Osteocyte (in vitro differentiated cells): ENCODE results near the gene TUBA3E. TPM values are rescaled to one million over a fixed set of nuclear protein-coding genes. Genes with fewer than 3 reads are reported as not detected.
"Not testable (repeated sequence)": the region's sequence is repeated elsewhere in the genome, so short reads cannot be mapped to it uniquely, and the experiment has no call there.

Source experiments
- DNase-seq: peaks from one replicate; pipeline ENCODE4 v3.0.0; 2021; ENCODE audit warnings: mixed read lengths; ENCODE audit not compliant: unreplicated experiment; ENCODE audit errors: extremely low spot score
- H3K27ac Mint-ChIP-seq: one replicate; pipeline ENCODE4 v1.8.0; 2021; ENCODE audit warnings: mild to moderate bottlenecking, mixed read lengths; ENCODE audit not compliant: unreplicated experiment
- H3K27me3 Mint-ChIP-seq: one replicate; pipeline ENCODE4 v1.8.0; 2021; ENCODE audit warnings: mixed read lengths; ENCODE audit not compliant: unreplicated experiment
- H3K36me3 Mint-ChIP-seq: one replicate; pipeline ENCODE4 v1.8.0; 2021; ENCODE audit warnings: mixed read lengths; ENCODE audit not compliant: unreplicated experiment
- H3K4me1 Mint-ChIP-seq: one replicate; pipeline ENCODE4 v1.8.0; 2021; ENCODE audit warnings: mixed read lengths; ENCODE audit not compliant: unreplicated experiment
- H3K4me3 Mint-ChIP-seq: one replicate; pipeline ENCODE4 v1.8.0; 2021; ENCODE audit warnings: mild to moderate bottlenecking, moderate library complexity, mixed read lengths; ENCODE audit not compliant: unreplicated experiment
- H3K9me3 Mint-ChIP-seq: one replicate; pipeline ENCODE4 v1.8.0; 2021; ENCODE audit warnings: mixed read lengths; ENCODE audit not compliant: unreplicated experiment
- CTCF ChIP-seq: fragments of 200-600 bp; sonication (generic); IDR thresholded peaks from 2 replicates; pipeline ENCODE4 v1.5.0; 2021; ENCODE audit warnings: antibody characterized with exemption, mild to moderate bottlenecking, moderate library complexity
- total RNA-seq: library from RNA; stranded (reverse); gene quantifications from 2 replicates; pipeline ENCODE4 v1.2.1, GENCODE V29; 2021

TUBA3E gene
- total RNA-seq, 1 donor from 2014 or later = not detected

GRCh38 chr2:130181880-130182682 lies 16.2 kb downstream of the TUBA3E start, which contains the start of gene MZT2B:
Gene MZT2B, plus strand, starts transcription at chr2:130182262. Its CDS starts 21 bp downstream, at chr2:130182283.
- not testable (repeated sequence) for H3K27me3 Mint-ChIP-seq, H3K9me3 Mint-ChIP-seq, H3K36me3 Mint-ChIP-seq
- peak; percentile 96 for DNase-seq
- TF ChIP-seq CTCF = peak; percentile 81
- H3K4me1 Mint-ChIP-seq = peaks cover 25% of the 10 kb centered on the region
- H3K27ac Mint-ChIP-seq = peak within 1 kb of the TSS; percentile 87
- H3K4me3 Mint-ChIP-seq = peak within 1 kb of the TSS; percentile 92

GRCh38 chr2:130181325-130181879 lies 16.8 kb downstream of the TUBA3E start, which contains the start of gene SMPD4:
Gene SMPD4, minus strand, starts transcription at chr2:130181602. Its CDS starts 5,010 bp downstream, at chr2:130176592.
- no peak for TF ChIP-seq CTCF
- H3K36me3 Mint-ChIP-seq = peaks cover 2% of the 10 kb centered on the region
- no peaks in the 10 kb centered on the region for H3K27me3 Mint-ChIP-seq
- peak within 1 kb of the TSS; percentile 92 for H3K4me3 Mint-ChIP-seq
- H3K4me1 Mint-ChIP-seq = peaks cover 25% of the 10 kb centered on the region
- peak; percentile 99 for DNase-seq
- no peaks in the 10 kb centered on the region for H3K9me3 Mint-ChIP-seq
- peak within 1 kb of the TSS; percentile 87 for H3K27ac Mint-ChIP-seq

GRCh38 chr2:130180404-130181324 lies 17.6 kb downstream of the TUBA3E start:
- not testable (repeated sequence) for H3K36me3 Mint-ChIP-seq

GRCh38 chr2:130174866-130175265 lies 23.4 kb downstream of the TUBA3E start:
- not testable (repeated sequence) for H3K27me3 Mint-ChIP-seq, H3K4me1 Mint-ChIP-seq, H3K27ac Mint-ChIP-seq, H3K9me3 Mint-ChIP-seq, H3K4me3 Mint-ChIP-seq, DNase-seq
- H3K36me3 Mint-ChIP-seq = peaks cover 20% of the 10 kb centered on the region

More at GRCh38 chr2:130180404-130181324, 17.6 kb downstream of the TUBA3E start:
- not testable (repeated sequence) for H3K27me3 Mint-ChIP-seq, H3K9me3 Mint-ChIP-seq, DNase-seq
- peaks cover 25% of the 10 kb centered on the region for H3K4me1 Mint-ChIP-seq
- peak overlapping the region; percentile 92 for H3K4me3 Mint-ChIP-seq
- H3K27ac Mint-ChIP-seq = peak overlapping the region; percentile 87

GRCh38 chr2:130169896-130170295 lies 28.3 kb downstream of the TUBA3E start:
- DNase-seq = no peak
- no peak overlapping the region for H3K4me3 Mint-ChIP-seq
- H3K27me3 Mint-ChIP-seq = no peaks in the 10 kb centered on the region
- H3K9me3 Mint-ChIP-seq = no peaks in the 10 kb centered on the region
- no peaks in the 10 kb centered on the region for H3K4me1 Mint-ChIP-seq
- H3K36me3 Mint-ChIP-seq = peaks cover 27% of the 10 kb centered on the region
- no peak overlapping the region for H3K27ac Mint-ChIP-seq
- no peak for TF ChIP-seq CTCF

- not testable (repeated sequence) for H3K4me3 Mint-ChIP-seq, DNase-seq, H3K27ac Mint-ChIP-seq, H3K27me3 Mint-ChIP-seq, H3K4me1 Mint-ChIP-seq, H3K9me3 Mint-ChIP-seq
- H3K36me3 Mint-ChIP-seq = peaks cover 32% of the 10 kb centered on the region
Observed at GRCh38 chr2:130169163-130169562, 29.1 kb downstream of the TUBA3E start.

- H3K4me1 Mint-ChIP-seq = not testable (repeated sequence)
Observed at GRCh38 chr2:130166611-130167010, 31.6 kb downstream of the TUBA3E start.

More at GRCh38 chr2:130166611-130167010, 31.6 kb downstream of the TUBA3E start:
- H3K36me3 Mint-ChIP-seq = peaks cover 24% of the 10 kb centered on the region
- not testable (repeated sequence) for H3K27me3 Mint-ChIP-seq, H3K9me3 Mint-ChIP-seq, H3K27ac Mint-ChIP-seq, DNase-seq, H3K4me3 Mint-ChIP-seq
